GM18870 (cell line): ENCODE measurements around the gene HACD1.
"Not testable (repeated sequence)": the region's sequence is repeated elsewhere in the genome, so short reads cannot be mapped to it uniquely, and the experiment has no call there.

Experiments used
- ATAC-seq: cut with Tn5 transposase; IDR thresholded peaks from one replicate; pipeline ENCODE4 v1.9.1; 2021; ENCODE audit warnings: moderate library complexity; ENCODE audit not compliant: unreplicated experiment

HACD1 gene

GRCh38 chr10:17643755-17644484 is 26.7 kb upstream of the HACD1 start, which contains the start of gene STAM:
Gene STAM, plus strand, starts transcription at chr10:17644151. Its CDS starts 189 bp downstream, at chr10:17644340.
- peak; percentile 59 for ATAC-seq

- ATAC-seq, result peak; percentile 8
These were observed 26.2 kb upstream of the HACD1 start for GRCh38 chr10:17643339-17643754.

DNA sequence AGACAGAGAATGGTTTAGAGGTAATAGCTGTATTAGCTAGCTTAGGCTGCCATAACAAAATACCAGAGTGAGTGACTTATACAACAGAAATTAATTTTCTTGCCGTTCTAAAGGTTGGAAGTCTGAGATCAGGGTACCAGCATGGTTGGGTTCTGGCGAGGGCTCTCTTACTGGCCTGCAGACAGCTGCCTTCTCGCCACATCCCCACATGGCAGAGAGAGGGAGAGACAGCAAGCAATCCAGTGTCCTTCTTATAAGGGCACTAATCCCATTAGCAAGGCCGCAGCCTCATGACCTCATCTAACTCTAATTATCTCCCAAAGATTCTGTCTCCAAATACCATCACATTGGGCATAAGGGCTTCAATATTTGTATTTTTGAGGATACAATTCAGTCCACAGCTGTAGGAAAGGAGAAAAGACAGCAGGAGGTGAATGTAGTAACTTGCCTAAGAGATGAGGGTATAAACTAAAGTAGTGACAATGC is 23.2 kb upstream of the HACD1 start:
- no peak for ATAC-seq

GRCh38 chr10:17637869-17638268 is 20.7 kb upstream of the HACD1 start:
- no peak for ATAC-seq

DNA sequence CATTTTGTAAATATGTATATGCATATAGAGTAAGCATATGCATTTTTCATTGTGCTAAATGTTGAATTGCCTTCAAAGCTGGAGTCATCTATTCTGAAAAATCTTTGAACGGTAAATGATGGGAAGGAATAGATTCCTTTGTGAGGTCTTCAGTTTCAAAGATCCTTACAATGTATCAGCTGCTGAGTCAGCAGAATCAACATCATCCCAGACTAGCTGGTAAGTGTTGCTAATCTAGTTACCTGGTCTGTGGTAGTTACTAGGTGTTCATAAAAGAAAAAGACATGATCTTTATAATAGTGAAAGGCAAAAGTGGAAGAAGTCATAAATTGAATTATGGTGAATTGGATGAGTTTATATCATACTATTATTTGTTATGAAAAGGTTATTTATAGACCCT is 16.2 kb upstream of the HACD1 start:
- ATAC-seq, result no peak

GRCh38 chr10:17632590-17632989 is 15.4 kb upstream of the HACD1 start:
- not testable (repeated sequence) for ATAC-seq

DNA sequence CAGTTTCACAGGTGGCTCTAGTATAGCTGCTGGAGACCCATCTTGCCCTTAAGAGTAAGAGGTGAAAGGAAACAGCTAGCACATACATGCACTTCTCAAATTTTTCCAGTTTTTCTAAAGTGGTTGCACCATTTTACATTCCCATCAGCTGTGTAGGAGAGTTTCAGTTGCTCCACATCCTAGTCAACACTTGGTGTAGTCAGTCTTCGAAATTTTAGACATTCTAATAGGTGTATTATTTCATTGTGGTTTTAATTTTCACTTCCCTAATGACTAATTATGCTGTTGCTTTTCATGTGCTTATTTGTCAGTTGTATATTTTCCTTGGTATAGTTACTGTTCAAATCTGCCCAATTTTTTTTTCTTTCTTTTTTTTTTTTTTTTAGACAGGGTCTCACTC is 9.5 kb upstream of the HACD1 start:
- ATAC-seq, result no peak

- ATAC-seq, result no peak
These were observed 7.8 kb upstream of the HACD1 start for GRCh38 chr10:17624996-17625395.

GRCh38 chr10:17622061-17622460 is 4.9 kb upstream of the HACD1 start:
- no peak for ATAC-seq

DNA sequence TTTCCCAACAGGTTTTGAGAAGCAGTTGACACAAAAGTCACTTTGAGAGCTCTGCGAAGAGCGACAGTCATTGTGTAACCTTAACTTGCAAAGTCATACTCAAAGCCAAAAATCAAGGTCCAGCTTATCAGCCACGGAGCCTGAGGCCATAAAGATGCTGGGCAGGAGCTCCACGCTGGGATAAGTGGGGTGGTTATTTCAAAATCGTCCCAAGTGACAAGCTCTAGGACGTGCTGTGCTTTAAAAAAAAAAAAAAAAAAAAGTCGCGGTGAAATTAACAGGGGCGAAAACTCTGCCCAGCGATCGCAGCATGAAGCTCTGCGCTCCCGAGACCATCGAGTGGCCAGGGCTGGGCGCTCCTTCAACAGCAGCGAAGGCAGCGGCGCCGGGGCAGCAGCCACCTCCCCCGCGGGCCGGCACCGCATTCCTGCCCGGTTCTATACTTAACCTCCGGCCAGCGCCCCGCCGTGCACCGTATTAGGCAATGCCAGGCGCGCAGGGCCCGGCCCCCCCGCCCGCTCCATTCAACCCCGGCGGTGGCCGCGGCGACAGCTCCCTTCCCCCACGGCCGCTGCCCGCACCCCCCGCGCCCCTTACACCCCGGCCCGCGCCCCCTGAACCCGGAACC is 657 bp downstream of the HACD1 start:
- peak; percentile 35 for ATAC-seq

DNA sequence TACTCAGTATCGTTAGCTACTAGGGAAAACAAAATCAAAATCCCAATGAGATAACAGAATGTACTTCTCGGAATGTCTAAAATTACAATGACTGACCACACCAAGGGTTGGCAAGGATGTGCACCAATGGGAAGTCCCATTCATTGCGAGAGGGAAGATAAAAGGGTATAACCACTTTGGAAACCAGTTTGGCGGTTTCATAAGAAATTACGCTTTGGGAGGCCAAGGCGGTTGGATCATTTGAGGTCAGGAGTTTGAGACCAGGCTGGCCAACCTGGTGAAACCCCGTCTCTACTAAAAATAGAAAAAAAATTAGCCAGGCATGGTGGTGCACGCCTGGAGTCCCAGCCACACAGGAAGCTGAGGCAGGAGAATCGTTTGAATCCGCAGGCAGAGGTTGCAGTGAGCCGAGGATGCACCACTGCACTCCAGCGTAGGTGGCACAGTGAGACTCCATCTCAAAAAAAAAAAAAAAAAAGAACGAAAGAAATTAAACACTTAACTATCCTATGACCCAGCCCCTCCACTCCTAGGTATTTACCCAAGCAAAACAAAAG is 7.6 kb downstream of the HACD1 start:
- no peak for ATAC-seq

GRCh38 chr10:17607603-17608332 is 9.4 kb downstream of the HACD1 start:
- ATAC-seq, result peak; percentile 82

DNA sequence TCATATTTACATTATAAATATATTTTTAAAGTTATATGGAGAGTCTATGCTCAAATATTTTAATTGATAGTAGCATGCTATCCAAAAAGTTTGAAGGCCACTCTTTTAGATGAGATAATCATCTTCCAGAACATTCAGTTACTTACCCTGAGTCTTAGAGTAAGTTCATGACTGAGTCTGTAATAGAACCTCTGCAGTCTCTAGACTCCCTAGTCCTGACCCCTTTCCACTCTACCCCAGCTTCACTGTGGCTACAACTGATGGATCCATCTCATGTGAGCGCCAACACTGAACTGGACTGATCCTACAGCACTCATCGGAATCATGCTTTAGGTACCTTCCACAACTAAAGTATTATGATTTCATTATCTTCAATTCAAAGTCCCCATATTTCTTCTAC is 10.1 kb downstream of the HACD1 start:
- ATAC-seq, result no peak

DNA sequence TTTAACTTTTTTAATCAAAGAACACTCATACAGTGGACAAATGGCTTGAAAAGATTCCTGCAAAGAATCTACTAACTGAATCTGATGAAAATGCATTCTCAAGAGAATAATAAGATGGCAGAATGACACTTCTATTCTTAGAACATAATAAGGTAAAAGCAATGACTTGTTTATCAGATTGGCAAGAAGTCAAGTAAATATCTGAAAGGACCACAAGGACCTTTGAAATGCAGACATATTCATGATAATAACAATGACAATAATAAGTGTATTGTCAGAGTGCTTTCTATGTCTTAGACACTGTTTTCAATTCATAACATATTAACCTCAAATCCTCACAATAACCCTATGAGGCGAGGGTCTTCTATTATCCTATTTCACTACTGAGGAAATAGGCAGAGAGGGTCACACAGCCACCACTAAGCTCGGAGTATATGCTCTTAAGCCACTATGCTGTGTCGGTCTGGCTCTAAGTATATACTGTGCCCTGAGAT is 10.6 kb downstream of the HACD1 start:
- no peak for ATAC-seq

DNA sequence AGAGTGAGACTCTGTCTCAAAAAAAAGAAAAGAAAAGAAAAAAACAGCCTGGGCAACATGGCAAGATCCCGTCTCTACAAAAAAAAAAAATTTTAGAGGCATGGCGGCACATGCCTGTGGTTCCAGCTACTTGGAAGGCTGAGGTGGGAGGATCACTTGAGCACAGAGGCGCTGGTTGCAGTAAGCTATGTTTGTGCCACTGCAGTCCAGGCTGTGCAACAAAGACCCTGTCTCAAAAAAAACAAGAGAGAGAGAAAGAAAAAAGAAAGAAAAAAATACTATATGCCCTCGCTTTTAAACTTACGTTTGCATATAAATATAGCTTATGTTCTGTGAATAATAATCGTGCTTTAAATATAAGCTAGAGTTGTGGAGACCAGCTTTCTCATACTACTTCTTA is 11.2 kb downstream of the HACD1 start:
- ATAC-seq, result no peak

DNA sequence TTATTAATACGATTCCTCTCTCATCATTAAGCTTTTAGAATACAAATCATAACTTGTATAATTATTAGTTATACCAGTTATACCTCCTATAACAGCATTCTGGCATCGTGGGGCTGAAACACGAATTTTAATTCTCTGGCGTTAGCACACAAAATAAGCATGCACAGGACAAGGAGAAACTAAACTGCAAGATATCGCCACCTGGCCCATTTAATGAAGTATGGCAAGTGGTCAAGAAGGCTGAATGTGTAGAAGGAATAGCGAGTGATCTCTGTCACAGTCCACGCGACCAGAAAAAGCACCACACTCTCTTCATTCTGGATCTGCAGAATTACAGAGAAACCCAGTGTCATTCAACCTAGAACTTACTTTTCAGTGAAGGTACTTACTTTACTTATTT is 18.1 kb downstream of the HACD1 start:
- no peak for ATAC-seq

DNA sequence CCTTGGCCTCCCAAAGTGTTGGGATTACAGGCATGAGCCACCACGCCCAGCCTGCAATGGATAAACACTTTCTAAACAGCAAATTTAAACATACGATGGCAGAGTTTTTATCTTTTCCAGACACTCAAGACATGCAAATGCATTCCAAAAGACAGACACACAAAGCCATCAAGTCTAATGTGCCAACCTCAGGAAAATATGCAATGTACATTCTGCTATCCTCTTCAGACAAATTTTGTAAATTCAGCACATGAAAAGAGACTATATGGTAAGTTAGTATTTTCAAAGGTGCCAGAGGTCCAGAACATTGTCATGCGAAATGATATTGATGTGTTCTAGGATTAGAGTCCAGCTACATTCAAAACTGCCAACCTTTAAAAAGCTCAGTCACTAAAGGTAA is 19.8 kb downstream of the HACD1 start:
- no peak for ATAC-seq

GRCh38 chr10:17590969-17591645 is 26.1 kb downstream of the HACD1 start:
- no peak for ATAC-seq

- not testable (repeated sequence) for ATAC-seq
These were observed 27.9 kb downstream of the HACD1 start for GRCh38 chr10:17589316-17589715.

DNA sequence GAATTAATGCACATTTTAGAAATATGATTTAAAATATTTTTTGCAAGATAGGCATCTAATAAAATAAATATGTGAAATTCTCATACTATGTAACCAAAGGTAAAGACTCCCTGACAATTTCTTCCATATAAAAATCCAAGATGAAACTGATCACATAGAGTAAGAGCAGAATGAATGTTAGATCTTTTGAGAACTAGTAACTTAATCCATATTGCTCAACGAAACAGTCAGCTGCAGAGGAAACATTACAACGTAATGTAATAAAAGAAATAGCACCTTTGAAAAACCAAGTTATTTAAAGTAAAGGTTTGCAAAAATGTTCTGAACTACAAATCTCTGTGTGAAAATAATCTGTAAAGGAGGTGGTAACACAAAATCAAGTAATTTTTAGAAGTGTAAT is 28.8 kb downstream of the HACD1 start:
- ATAC-seq, result no peak

DNA sequence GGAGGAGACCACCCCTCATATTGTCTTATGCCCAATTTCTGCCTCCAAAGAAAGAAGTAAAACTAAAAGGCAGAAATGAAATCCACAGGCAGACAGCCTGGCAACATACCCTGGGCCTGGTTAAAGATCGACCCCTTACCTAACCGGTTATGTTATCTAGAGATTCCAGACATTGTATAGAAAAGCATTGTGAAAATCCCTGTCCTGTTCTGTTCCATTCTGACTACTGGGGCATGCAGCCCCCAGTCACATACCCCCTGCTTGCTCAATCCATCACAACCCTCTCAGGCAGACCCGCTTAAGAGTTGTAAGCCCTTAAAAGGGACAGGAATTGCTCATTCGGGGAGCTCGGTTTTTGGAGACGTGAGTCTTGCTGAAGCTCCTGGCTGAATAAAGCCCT is 29.9 kb downstream of the HACD1 start:
- ATAC-seq, result not testable (repeated sequence)
